Neutrophil (primary cell): ENCODE measurements around the gene ZNF277.
"Not testable (repeated sequence)": the region's sequence is repeated elsewhere in the genome, so short reads cannot be mapped to it uniquely, and the experiment has no call there.

ENCODE experiments used
- H3K27ac ChIP-seq: fragments of 200-600 bp; sonication (generic); 2 replicates; pipeline ENCODE4 v1.5.1; 2016; ENCODE audit warnings: mild to moderate bottlenecking, moderate library complexity
- H3K27me3 ChIP-seq: fragments of 200-600 bp; sonication (generic); 2 replicates; pipeline ENCODE4 v1.6.0; 2016; ENCODE audit warnings: mild to moderate bottlenecking
- H3K36me3 ChIP-seq: fragments of 200-600 bp; sonication (generic); 2 replicates; pipeline ENCODE4 v1.5.1; 2017
- H3K4me1 ChIP-seq, 2 experiments: fragments of 200-600 bp in 1 of 2; sonication (generic) in 1 of 2; 1 replicate in 1 of 2; 2 replicates in 1 of 2; pipeline versions ENCODE4 v1.5.1 to v1.6.1; 2013 to 2016; ENCODE audit warnings: low read depth in 1 of 2, low read length in 1 of 2, mild to moderate bottlenecking in 1 of 2, moderate library complexity in 1 of 2; ENCODE audit not compliant: control insufficient read depth in 1 of 2, insufficient read depth in 1 of 2
- H3K4me3 ChIP-seq, 2 experiments: fragments of 200-600 bp in 1 of 2; sonication (generic) in 1 of 2; 1 replicate in 1 of 2; 2 replicates in 1 of 2; pipeline ENCODE4 v1.5.1; 2013 to 2016; ENCODE audit warnings: low read depth in 1 of 2, low read length in 1 of 2, mild to moderate bottlenecking in 1 of 2, moderate library complexity in 1 of 2
- H3K9me3 ChIP-seq: fragments of 200-600 bp; sonication (generic); 2 replicates; pipeline ENCODE4 v1.5.1; 2016
- TF ChIP-seq, protein P1 (sequence below): fragments of 200-600 bp; sonication (generic); IDR thresholded peaks from 2 replicates; pipeline ENCODE4 v1.5.1; 2016; ENCODE audit warnings: antibody characterized with exemption

Gene ZNF277

GRCh38 chr7:112385516-112385915 lies 179.0 kb downstream of the ZNF277 start:
- Histone ChIP-seq H3K36me3 (no peaks in the 10 kb centered on the region), H3K27me3 (peaks cover 22% of the 10 kb centered on the region), H3K4me3 (no peak overlapping the region), H3K4me1 (no peaks in the 10 kb centered on the region), H3K27ac (no peak overlapping the region), H3K9me3 (no peaks in the 10 kb centered on the region)
- TF ChIP-seq, protein P1, sequence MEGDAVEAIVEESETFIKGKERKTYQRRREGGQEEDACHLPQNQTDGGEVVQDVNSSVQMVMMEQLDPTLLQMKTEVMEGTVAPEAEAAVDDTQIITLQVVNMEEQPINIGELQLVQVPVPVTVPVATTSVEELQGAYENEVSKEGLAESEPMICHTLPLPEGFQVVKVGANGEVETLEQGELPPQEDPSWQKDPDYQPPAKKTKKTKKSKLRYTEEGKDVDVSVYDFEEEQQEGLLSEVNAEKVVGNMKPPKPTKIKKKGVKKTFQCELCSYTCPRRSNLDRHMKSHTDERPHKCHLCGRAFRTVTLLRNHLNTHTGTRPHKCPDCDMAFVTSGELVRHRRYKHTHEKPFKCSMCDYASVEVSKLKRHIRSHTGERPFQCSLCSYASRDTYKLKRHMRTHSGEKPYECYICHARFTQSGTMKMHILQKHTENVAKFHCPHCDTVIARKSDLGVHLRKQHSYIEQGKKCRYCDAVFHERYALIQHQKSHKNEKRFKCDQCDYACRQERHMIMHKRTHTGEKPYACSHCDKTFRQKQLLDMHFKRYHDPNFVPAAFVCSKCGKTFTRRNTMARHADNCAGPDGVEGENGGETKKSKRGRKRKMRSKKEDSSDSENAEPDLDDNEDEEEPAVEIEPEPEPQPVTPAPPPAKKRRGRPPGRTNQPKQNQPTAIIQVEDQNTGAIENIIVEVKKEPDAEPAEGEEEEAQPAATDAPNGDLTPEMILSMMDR = no peak

DNA sequence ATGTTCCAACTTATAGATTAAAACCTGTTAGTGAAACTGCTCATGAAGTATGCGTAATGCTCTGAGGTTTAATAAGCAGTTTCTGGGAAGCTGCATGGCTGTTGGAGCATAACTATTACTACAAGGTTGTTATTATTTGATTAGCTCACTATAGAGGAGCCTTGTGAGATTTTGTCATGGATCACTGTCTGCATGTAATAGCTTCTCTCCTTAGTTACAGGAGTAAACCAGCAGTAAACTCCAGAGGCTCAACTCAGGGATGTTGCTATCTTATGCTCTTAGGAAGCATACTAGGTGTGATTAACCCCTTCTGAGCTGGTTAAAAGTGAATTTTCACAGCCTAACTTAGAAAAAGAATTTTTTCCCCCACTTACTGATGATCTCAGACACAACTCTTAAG lies 180.1 kb downstream of the ZNF277 start:
- Histone ChIP-seq H3K36me3 (no peaks in the 10 kb centered on the region), H3K27ac (no peak overlapping the region), H3K9me3 (no peaks in the 10 kb centered on the region), H3K27me3 (peaks cover 22% of the 10 kb centered on the region), H3K4me3 (no peak overlapping the region), H3K4me1 (peaks cover 0 to 5% of the 10 kb centered on the region in 2 experiments)
- TF ChIP-seq, protein P1 = no peak

- no peak overlapping the region for H3K4me3 ChIP-seq
- H3K36me3 ChIP-seq = no peaks in the 10 kb centered on the region
- H3K9me3 ChIP-seq = no peaks in the 10 kb centered on the region
- peaks cover 27% of the 10 kb centered on the region for H3K27me3 ChIP-seq
- TF ChIP-seq, protein P1 = no peak
- H3K4me1 ChIP-seq = peaks cover 0 to 5% of the 10 kb centered on the region in 2 experiments
- no peak overlapping the region for H3K27ac ChIP-seq
Measured at GRCh38 chr7:112390167-112390566, 183.7 kb downstream of the ZNF277 start.

DNA sequence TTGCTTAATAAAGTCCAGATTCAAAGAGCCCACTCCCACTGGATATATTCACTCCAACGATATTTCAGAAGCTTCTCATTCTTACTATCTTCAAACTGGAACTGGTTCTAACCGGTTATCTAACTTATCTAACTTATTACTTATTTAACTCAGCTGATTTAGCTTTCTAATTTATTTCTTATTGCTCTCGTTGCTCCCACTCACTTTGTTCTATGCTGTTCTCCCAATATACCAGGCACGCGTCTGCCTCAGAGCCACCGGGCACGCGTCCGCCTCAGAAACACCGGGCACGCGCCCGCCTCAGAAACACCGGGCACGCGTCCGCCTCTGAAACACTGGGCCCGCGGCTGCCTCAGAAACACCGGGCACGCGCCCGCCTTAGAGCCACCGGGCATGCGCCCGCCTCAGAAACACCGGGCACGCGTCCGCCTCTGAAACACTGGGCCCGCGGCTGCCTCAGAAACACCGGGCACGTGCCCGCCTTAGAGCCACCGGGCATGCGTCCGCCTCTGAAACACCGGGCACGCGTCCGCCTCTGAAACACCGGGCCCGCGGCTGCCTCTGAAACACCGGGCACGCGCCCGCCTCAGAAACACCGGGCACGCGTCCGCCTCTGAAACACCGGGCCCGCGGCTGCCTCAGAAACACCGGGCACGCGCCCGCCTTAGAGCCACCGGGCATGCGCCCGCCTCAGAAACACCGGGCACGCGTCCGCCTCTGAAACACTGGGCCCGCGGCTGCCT lies 184.8 kb downstream of the ZNF277 start:
- H3K4me1 ChIP-seq, H3K9me3 ChIP-seq, H3K36me3 ChIP-seq: not testable (repeated sequence)
- H3K27ac ChIP-seq = peak overlapping the region; percentile 69
- peaks cover 33% of the 10 kb centered on the region for H3K27me3 ChIP-seq
- H3K4me3 ChIP-seq = peak overlapping the region; percentile 57 to 65

GRCh38 chr7:112391841-112392286 lies 185.4 kb downstream of the ZNF277 start:
- H3K9me3 ChIP-seq, H3K4me1 ChIP-seq, H3K36me3 ChIP-seq: not testable (repeated sequence)
- Histone ChIP-seq H3K27me3 (peaks cover 37% of the 10 kb centered on the region), H3K27ac (peak overlapping the region; percentile 69), H3K4me3 (peak overlapping the region; percentile 57 to 65)
